ENCODE results near the gene VAV3. TPM values are rescaled to one million over a fixed set of nuclear protein-coding genes. Genes with fewer than 3 reads are reported as not detected.

The VAV3 gene
- total and polyA plus RNA-seq, 2 of the 8 experiments (the other 6 are each of a cell fraction or from before 2014, with no cell fraction given), result 2.9 to 7.9 TPM

GRCh38 chr1:107669996-107670395, 295.0 kb downstream of the VAV3 start:
- Histone ChIP-seq H3K18ac (ENCODE audit: extremely low read depth, low read length) (no peak overlapping the region), H3K9ac (replicated peaks in 1 of 4; ENCODE audit: extremely low read depth in 1 of 4, low read depth in 3 of 4, low read length in 3 of 4) (no peak overlapping the region), H2BK5ac (ENCODE audit: low read depth, low read length) (no peak overlapping the region), H3K23me2 (ENCODE audit: low read depth, low read length) (no peaks in the 10 kb centered on the region), H4K5ac (ENCODE audit: insufficient read length, low read depth, low read length) (no peak overlapping the region), H2BK12ac (ENCODE audit: low read depth, low read length) (no peak overlapping the region), H3K14ac (ENCODE audit: insufficient read length) (no peak overlapping the region), H4K8ac (ENCODE audit: extremely low read depth, insufficient read depth, low read length) (no peak overlapping the region), H3K4me1 (replicated peaks in 1 of 4; ENCODE audit: control insufficient read depth in 3 of 4, insufficient read depth in 4 of 4, low read length in 3 of 4) (no peaks in the 10 kb centered on the region), H3K79me2 (ENCODE audit: control insufficient read depth in 1 of 2, insufficient read depth in 2 of 2, low read length in 2 of 2) (no peaks in the 10 kb centered on the region), H3K36me3 (ENCODE audit: control insufficient read depth in 2 of 4, insufficient read depth in 4 of 4, low read length in 3 of 4) (peaks cover 0 to 3% (median 0%) of the 10 kb centered on the region in 4 experiments; a peak in 2 of 8 replicates), H4K91ac (replicated peaks; ENCODE audit: insufficient read length, low read length) (no peak overlapping the region), H2BK15ac (ENCODE audit: low read length) (no peak overlapping the region), H3K9me3 (ENCODE audit: insufficient read depth in 2 of 2, low read depth in 1 of 2, low read length in 1 of 2) (peaks cover 3 to 4% of the 10 kb centered on the region in 2 experiments; a peak in 2 of 4 replicates), H3K4ac (replicated peaks; ENCODE audit: insufficient read length, low read depth, low read length) (no peak overlapping the region), H3K4me2 (ENCODE audit: insufficient read depth in 1 of 2, low read depth in 2 of 2, low read length in 2 of 2) (no peak overlapping the region), H3K4me3 (ENCODE audit: extremely low read depth in 1 of 4, insufficient read depth in 2 of 4, low read depth in 3 of 4, low read length in 4 of 4) (no peak overlapping the region), H2BK120ac (replicated peaks; ENCODE audit: low read depth, low read length) (no peak overlapping the region), H2AFZ (ENCODE audit: low read length) (no peak overlapping the region), H3K79me1 (ENCODE audit: low read depth, low read length) (no peaks in the 10 kb centered on the region), H4K20me1 (replicated peaks in 1 of 2; ENCODE audit: control insufficient read depth in 1 of 2, insufficient read depth in 2 of 2, low read length in 2 of 2) (no peaks in the 10 kb centered on the region), H3K56ac (replicated peaks; ENCODE audit: insufficient read length, low read depth, low read length) (no peak overlapping the region), H3K23ac (ENCODE audit: insufficient read length) (no peak overlapping the region), H3K27ac (ENCODE audit: low read depth, low read length) (no peak overlapping the region), H2AK5ac (ENCODE audit: low read depth, low read length) (no peak overlapping the region), H3K27me3 (replicated peaks in 1 of 4; ENCODE audit: control insufficient read depth in 3 of 4, extremely low read depth in 1 of 4, insufficient read depth in 3 of 4, low read length in 3 of 4) (no peaks in the 10 kb centered on the region), H2BK20ac (ENCODE audit: low read length) (no peak overlapping the region)
- POLR2A ChIA-PET (ENCODE audit: partially characterized antibody), result no interaction called here
- FAIRE-seq (no peak), DNase-seq (ENCODE audit: low read depth in 1 of 2, low spot score in 2 of 2) (no peak)
- no peak for TF ChIP-seq GABPA (IDR thresholded peaks at IDR 0.05; ENCODE audit: borderline replicate concordance, insufficient read depth, low read length)
- no peak for TF ChIP-seq MAFK (IDR thresholded peaks at IDR 0.05; ENCODE audit: low read depth, low read length)
- 91% methylated on average over 1 of the region's 1 CpG; no CpG with 5 or more reads in 1 of the 2 experiments for WGBS, 2 experiments (ENCODE audit: extremely low coverage in 1 of 2, insufficient coverage in 1 of 2, insufficient read length in 1 of 2, insufficient replicate concordance in 2 of 2, low coverage in 1 of 2, low lambda C conversion rate in 2 of 2, missing lambda C conversion rate in 1 of 2)
- CTCF ChIA-PET (ENCODE audit: partially characterized antibody), result no interaction called here
